ENCODE results near the gene CLCN6.
"Not testable (repeated sequence)": the region's sequence is repeated elsewhere in the genome, so short reads cannot be mapped to it uniquely, and the experiment has no call there.

The CLCN6 gene

DNA sequence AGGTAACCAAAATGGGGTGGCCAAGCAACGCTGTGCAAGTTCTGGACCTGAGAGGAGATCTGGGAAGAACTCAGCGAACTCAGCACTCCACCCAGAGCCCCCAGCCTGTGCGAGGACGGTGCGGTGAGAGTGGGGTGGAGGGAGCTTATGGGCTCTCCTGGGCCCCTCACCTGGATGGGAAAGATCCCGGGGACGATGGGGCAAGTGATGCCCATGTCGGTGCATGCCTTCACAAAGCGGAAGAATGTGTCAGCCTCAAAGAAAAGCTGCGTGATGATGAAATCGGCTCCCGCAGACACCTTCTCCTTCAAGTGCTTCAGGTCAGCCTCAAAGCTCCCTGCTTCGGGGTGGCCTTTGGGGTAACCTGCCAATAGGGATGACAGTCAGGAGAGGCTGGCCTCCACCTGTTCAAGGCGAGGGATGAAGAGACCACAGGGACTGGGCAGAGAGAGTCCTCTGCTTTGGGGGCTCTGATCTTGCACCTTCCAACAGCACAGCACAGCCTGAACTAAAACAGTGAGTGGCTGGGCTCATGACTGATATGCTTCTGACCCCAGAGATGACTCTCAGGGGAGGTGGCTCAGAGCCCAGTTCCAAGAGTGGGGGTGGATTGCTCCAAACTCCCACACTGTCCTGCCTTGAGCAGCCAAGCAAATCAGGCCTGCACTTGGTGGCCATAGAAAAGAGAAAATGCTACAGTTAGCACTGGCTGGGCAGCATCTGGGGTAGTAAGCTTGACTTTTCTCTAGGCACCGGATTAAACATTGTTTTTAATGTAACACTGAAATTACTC lies 9.8 kb upstream of the CLCN6 start:
- no peak for DNase-seq (ENCODE audit: low spot score)

DNA sequence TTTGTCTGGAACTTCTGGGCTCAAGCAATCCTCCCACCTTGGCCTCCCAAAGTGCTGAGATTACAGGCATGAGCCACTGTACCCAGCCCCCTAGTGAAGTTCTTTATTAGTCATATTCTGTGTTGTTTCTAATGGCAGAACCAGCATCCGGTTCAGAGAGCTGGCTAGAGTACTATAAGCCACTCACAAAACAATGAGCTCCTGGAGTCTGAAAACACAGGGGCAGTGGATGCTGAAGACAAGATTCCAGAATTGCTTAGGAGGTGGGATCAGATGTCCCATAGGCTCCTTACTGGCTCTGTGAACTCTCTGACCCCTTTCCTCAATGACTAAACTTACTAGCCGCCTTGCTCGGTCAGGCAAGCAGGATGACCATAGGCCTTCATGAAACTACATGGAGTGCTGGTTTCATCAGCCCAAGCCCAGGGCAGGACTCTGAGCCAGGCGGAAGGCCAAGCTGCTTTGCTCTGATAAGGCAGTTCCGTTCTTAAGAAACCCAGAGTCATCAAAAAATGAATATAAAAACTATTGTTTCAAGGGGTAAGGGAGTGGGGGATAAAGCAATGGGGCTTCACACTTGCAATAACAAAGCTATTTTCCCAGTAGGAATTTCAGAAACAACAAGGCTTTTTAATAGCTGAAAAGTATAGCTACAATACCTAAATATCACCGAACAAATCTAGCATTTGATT lies 8.3 kb upstream of the CLCN6 start:
- no peak for DNase-seq (ENCODE audit: low spot score)

DNA sequence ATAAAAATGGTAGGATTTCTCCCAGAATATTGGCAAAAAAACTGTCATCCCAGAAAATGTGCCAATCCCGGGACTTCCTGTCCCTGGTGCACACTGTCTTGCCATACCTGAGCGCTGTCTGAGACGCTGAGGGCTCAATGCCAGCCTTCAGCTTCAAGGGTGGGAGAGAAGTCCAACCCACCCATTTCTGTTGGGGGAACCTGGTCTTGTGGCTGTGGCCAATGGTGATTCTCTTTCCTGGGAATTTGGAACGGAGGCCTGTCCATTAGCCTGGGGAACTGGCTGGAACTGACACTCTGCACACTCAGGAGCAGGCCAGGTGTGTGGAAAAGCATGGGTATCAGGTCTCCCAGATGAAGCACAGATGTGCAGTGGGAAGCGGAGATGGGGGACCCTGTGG lies 6.9 kb upstream of the CLCN6 start:
- no peak for DNase-seq (ENCODE audit: low spot score)

DNA sequence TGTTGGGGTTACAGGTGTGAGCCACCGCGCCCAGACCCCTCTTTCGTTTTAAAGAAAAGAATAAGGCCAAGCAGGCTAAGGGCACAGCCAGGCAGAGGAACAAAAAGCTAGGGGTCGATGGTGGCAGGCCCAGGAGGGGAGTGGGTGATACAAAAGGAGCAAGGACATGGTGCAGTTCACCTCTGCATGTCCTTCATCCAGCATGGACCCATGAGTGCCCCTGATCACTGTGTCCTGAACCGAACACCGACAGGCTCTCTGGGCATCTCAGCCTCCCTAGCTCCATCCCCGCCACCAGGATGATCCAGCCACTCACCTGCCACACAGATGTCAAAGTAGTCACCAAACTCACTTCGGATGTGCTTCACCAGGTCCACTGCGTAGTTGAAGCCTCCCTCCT lies 6.1 kb upstream of the CLCN6 start:
- no peak for DNase-seq (ENCODE audit: low spot score)

DNA sequence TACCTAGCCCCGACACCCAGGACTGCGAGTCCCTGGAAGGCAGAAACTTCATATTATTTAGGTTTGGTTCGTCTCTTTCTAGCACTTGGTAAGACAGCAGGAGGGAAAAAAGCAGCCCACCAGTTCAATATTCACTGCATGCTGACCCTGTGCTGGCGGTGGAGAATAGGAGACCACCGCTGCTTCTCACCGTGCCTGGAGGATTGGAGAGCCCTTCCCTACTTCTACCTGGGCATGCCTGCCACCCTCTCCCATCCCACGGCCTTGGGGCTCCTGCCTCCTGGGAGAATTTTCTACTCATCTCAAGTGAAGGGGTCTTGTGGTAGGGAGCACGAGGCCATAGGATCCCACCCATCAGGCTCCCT lies 5.6 kb upstream of the CLCN6 start:
- no peak for DNase-seq (ENCODE audit: low spot score)

DNA sequence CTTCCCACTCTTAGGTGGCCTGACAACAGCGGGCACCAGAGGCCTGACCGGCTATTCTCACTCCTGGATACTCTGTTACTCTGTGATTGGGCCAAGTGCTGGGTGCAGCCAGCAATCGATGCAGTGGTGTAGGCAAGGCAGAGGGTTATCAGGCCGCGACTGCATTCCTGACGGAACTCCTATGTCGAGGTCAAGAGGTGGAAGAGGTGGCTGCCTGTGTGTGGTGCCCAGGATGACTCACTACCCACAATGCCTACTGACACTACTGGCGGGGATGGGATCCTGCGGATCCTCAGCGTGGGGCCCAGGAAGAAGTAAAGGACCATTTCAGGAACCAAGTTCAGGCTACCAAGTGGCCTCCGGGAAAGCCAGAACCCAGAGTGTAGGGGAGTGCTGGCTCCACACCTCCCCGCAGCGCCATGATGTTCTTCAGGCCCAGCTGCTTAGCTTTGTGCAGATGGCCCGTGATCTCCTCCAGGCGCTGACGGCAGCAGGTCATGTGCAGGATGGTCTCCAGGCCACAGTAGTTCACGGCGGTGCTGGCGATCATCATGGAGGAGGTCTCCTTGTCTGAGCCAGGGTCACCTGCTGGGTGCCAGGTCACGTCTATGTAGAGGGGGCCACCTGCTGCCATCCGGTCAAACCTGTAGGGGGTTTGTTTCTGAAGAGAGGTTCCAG lies 5.1 kb upstream of the CLCN6 start:
- DNase-seq (ENCODE audit: low spot score) = no peak

DNA sequence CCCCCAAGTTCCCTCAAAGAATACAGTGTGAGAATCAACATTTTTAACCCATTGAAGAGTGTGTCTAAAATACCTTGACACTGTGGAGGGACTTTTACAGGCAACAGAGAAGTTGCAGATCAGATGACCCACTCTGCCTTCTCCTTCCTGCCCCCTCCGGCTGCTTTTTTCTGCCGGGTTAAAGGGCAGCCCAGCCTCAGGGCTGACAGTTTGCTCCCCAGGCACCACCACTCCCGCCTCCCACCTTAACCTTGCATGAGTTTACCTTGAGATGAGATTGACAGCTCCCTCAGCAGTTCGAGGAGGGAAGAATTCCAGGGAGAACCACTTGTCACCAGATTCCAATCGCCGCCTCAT lies 3.4 kb upstream of the CLCN6 start:
- DNase-seq (ENCODE audit: low spot score) = no peak

DNA sequence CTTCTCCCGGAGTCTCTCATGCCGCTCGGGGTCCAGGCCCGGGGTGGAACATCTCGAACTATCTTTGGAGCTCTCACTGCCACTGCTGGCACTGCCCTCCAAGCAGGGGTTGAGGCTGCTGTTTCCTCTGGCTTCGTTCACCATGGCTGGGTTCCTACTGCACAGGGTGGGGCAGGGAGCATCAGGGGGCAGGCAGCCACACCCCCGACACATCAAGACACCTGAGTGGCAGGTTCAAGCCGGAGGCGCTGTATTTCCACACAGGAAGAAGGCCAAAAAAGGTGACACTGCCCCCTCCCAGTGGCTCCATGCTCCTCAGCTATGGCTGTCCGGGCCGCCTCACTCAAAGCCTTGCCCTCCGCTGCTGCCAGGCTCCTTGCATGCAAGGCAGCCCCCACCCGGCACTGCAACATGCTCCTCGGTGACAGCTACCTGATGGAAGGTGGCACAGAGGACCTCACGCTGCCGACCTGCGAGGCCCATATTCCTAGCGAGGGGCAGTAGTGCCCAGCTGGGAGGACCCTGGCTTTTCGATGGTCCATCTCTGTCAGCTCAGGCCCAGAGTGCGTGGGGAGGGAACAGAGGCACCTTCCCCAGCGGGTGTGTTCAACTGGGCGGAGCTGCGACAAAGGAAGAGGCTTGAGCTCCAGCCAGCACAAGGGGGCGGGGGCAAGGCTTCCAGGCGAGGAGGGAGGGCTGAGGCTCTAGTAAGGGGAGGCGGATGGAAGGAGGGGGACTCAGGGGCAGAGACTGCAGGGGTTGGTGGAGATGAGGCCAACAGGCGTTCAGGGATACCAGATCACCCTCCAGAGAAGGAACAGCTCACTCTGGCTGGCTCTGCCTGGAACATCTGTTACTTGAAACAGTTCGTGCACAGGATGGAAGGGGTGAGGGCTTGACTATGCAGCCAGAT lies 2.8 kb upstream of the CLCN6 start:
- DNase-seq (ENCODE audit: low spot score) = peak; percentile 89

DNA sequence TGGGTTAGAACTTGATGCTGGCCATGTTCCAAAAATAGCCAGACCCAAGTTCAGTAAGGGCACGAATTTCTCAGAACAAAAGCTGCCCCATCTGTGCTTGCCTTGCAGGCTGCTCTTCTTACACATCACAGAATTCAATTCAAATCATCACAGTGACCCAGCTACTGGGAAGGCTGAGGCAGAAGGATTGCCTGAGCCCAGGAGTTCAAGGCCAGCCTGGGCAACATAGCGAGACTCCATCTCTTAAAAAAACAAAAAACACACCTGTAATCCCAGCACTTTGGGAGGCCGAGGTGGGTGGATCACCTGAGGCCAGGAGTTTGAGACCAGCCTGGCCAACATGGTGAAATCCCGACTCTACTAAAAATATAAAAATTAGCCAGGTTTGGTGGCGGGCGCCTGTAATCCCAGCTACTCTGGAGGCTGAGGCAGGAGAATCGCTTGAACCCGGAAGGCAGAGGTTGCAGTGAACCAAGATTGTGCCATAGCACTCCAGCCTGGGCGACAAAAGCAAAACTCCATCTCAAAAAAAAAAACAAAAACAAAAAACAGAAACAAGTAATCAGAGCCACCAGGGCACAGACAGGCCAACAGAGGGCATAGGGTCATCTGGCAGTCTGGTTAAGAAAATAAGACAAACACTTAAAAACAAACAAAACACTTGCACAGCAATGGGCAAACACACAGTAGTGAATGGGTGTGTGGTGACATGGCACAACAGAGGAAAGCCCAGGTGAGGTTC lies 1.9 kb upstream of the CLCN6 start:
- not testable (repeated sequence) for DNase-seq (ENCODE audit: low spot score)

DNA sequence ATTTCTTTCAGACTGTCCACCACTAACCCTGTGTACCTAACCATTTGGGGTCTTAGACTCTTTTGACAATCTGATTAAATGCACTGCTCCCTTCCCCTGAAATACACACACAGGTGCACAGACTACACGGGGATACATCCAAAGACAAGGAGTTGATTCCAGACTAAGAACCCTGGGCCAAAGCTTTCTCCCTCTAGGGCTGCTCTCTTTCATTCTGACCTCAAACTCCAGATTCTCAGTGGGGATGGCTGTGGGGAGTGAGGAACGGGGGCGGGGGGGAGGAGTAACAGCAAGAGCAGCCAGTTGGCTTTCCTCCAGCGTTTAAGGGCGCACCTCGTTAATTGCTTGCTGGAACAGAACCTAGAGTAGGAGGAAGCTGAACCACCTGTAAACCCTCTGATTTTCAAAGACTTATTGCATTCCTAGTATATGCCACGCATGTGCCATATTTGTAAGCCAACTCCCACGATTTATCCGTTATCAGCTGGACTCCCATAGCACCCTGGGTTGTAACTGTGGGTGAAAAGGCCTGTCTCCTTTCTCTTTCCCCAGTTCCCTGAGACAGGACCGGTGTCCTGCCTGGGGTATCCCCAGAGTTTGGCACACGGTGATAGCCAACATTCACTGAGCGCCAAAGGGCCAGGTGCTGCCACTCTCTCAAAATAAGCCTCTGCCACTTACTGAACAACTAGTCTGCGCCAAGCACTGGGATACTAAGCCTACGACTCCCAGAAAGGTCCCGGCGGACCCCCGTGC lies 1.1 kb upstream of the CLCN6 start:
- no peak for DNase-seq (ENCODE audit: low spot score)

DNA sequence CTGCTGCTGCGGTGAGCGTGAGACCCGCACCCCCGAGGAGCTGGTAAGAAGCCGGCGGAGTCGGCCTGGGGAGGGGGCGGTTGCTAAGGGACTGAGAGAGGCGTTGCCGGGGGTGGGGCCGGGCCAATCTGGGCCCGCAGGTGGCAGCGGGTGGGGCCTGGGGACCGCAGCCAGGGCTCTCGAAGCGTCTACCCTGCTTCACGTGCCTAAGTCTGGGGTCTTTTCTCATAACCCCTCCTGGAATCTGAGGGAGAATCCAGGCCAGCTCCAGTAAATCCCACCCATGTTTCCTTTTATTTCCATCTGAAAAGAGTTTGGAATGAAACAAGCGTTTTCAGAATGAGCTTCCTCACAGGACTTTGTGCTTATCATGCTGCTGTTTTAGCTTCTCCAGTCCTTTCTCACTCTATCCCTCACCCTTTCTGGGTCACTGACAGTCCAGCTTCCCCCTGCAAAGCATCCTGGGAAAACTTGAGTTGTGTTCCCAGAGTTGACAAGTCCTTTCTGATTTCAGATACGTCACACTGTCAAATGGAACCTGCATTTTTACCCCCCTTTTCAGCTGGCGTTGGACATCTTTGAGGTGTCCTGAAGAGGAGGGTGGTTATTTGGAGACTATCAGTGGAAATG lies 431 bp downstream of the CLCN6 start:
- peak; percentile 48 for DNase-seq (ENCODE audit: low spot score)

DNA sequence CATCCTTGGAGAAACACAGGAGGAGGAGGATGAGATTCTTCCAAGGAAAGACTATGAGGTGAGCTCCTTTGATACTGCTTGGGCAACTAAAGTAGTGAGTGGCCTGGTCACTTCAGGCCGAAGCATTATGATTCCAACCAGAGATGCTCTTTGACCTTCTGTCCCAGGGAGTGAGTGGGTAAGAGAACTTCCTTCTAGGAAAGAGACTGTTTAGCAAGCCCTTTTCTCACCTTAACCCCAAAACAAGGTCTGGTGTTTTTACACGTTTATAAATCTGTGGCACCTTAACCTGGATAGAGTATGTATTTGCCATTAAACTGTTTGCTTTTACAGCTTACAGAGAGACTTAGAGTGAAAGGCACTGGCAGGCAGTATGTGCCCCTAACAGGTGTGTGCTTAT lies 1.1 kb downstream of the CLCN6 start:
- DNase-seq (ENCODE audit: low spot score) = no peak

DNA sequence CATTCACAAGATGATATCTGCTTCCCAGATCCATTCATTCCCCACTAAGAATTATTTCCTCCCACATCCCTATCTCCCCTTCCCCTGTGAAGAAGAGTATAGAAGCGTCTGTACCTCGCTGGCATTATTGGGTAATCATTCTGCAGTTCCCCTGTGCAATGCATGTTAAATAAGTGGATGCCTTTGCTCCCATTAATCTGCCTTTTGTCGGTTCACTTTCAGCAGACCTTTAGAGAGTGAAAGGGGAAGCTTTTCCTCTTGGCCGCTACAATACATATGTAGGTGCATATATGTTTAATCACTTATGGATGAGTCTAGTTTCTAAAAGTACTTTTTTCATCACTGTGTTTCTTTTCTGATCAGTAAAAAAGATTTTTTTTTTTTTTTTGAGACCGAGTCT lies 7.0 kb downstream of the CLCN6 start:
- no peak for DNase-seq (ENCODE audit: low spot score)

DNA sequence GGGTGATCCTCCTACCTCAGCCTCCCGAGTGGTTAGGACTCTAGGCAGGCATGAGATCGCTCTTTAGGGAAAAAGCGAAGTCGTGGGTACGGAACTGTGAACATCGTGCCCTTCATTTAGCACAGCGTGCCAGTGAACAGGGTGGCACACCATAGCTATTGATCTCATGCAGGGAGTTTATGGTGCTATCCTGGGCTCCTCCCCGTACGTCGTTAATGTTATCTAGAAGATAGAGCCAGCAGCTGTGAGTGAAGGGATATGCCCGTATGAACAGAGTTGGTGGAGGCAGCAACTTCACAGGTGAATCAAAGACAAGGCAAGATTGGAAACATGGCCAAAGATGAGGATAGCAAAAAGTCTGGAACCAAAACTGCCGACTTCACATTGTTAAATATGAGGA lies 11.2 kb downstream of the CLCN6 start:
- no peak for DNase-seq (ENCODE audit: low spot score)

DNA sequence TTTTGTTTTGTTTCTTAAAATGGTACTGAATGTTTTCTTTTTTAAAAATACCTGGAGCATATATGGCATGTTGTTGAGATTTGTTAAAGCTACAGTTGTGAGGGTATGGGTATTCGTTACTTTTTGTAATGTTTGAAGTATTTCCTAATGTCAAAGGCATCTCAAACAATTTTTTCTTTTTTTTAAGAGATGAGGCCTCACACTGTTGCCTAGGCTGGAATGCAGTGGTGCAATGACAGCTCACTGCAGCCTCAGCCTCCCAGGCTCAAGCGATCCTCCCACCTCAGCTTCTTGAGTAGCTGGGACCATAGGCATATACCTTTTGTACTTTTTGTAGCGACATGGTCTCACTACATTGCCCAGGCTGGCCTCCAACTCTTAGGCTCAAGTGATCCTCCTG lies 16.1 kb downstream of the CLCN6 start:
- no peak for DNase-seq (ENCODE audit: low spot score)

DNA sequence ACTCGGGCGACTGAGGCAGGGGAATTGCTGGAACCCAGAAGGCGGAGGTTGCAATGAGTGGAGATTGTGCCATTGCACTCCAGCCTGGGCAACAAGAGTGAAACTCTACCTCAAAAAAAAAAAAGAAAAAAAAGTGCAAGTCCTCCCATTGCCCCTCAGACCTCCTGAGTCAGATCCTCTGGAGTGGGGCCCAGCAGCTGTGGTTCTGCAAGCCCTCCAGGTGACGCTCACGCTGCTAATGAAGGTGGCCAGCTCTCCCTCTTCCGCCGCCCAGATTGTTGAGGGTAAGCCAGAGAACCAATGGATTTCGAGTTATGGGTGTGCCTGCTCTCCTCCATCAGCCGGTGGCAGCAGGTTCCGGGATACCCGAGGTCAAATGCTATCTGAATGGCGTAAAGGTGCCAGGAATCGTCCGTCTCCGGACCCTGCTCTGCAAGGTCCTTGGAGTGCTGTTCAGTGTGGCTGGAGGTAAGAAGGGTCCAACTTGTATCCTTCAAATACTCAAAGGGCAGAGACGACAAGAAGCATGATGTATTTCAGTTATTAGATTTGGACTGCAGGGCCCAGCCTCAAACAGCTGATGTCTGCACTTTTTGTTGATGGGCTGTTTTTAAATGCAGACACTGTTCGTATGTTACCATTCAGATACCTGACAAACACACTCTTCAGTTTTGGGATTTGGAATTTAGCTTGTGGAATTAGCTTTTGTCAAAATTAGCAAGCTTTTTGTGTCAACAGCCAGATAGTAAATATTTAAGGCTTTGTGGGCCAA lies 17.6 kb downstream of the CLCN6 start:
- DNase-seq (ENCODE audit: low spot score) = no peak

DNA sequence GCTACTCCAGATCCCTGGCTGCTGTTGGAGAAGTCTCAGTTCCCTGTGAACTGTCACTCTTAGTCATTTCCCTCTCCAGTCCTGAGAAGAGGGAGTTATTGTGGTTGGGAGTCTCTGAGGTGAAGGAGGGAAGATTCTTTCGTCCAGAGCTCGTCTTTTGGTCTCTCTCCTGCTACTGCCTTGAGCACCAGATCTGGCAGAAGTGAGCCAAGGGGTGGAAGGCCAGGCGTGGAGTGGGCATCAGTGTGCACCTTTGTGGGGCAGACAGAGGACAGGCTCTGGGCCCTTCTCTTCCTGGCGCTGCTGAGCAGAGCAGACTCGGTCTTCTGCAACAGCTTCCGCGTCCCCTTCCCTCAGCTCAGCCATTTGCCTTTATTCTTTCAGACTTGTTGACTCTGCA lies 19.1 kb downstream of the CLCN6 start:
- DNase-seq (ENCODE audit: low spot score) = no peak

DNA sequence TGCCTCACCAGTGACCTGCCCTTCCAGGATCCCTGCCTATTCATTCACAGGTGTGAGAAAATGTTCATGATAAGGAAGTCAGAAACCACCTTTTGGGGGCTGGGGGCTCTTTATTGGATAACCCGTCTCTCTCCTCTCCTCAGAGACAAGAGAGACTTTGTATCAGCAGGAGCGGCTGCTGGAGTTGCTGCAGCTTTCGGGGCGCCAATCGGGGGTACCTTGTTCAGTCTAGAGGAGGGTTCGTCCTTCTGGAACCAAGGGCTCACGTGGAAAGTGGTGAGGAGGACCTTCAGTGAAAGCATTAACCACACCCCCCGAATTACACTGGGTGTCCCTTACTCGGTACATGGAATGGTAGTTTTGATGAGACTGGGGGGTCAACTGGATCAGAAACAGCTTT lies 21.0 kb downstream of the CLCN6 start:
- DNase-seq (ENCODE audit: low spot score) = no peak

DNA sequence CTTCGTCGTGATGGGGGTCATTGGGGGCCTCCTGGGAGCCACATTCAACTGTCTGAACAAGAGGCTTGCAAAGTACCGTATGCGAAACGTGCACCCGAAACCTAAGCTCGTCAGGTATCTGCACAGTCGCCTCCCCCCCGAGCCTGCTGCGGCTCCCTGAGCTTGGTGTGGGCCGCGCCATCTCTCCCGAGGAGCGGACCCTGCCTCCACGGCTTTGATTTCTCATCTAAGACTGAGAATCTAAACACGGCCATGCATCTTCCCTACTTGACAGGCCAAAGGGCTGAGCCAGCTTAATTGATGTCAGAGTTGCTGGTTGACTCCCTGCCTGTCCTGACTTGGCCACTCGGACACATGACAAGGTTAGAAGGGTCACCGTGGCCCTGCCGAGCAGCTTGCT lies 22.5 kb downstream of the CLCN6 start:
- DNase-seq (ENCODE audit: low spot score) = no peak
